Activated T-cell treated with anti-CD3 and anti-CD28 coated beads, Interleukin-2, amount 50 U/mL, for 4 hours (primary cell): ENCODE data around the gene NOX5. TPM values are rescaled to one million over a fixed set of nuclear protein-coding genes. Genes with fewer than 3 reads are reported as not detected.
A peak's percentile ranks its signal among the peaks of the same experiment; 100 is the strongest.

Source experiments
- ATAC-seq, 2 donors: fragments of 200-7000 bp; cut with Tn5 transposase; one replicate each; pipeline ENCODE4 v1.10.0; 2021
- DNase-seq: peaks from one replicate; pipeline ENCODE4 v3.0.0-alpha.2; 2020
- H3K27me3 Mint-ChIP-seq: one replicate; pipeline ENCODE4 v1.8.0; 2021; ENCODE audit warnings: low read depth, mixed read lengths
- H3K36me3 Mint-ChIP-seq: one replicate; pipeline ENCODE4 v1.8.0; 2022; ENCODE audit warnings: mixed read lengths; ENCODE audit not compliant: insufficient read depth
- H3K4me1 Mint-ChIP-seq: one replicate; pipeline ENCODE4 v1.8.0; 2021; ENCODE audit warnings: low read depth, mixed read lengths
- H3K4me3 Mint-ChIP-seq: one replicate; pipeline ENCODE4 v1.8.0; 2021; ENCODE audit warnings: mild to moderate bottlenecking, moderate library complexity, mixed read lengths
- H3K9me3 Mint-ChIP-seq: one replicate; pipeline ENCODE4 v1.8.0; 2021; ENCODE audit warnings: mixed read lengths
- total RNA-seq, 3 donors: library from RNA; stranded (reverse); gene quantifications; one replicate each; pipeline ENCODE4 v1.2.1, GENCODE V29; 2021

The NOX5 gene
- total RNA-seq, 3 donors from 2014 or later = not detected

DNA sequence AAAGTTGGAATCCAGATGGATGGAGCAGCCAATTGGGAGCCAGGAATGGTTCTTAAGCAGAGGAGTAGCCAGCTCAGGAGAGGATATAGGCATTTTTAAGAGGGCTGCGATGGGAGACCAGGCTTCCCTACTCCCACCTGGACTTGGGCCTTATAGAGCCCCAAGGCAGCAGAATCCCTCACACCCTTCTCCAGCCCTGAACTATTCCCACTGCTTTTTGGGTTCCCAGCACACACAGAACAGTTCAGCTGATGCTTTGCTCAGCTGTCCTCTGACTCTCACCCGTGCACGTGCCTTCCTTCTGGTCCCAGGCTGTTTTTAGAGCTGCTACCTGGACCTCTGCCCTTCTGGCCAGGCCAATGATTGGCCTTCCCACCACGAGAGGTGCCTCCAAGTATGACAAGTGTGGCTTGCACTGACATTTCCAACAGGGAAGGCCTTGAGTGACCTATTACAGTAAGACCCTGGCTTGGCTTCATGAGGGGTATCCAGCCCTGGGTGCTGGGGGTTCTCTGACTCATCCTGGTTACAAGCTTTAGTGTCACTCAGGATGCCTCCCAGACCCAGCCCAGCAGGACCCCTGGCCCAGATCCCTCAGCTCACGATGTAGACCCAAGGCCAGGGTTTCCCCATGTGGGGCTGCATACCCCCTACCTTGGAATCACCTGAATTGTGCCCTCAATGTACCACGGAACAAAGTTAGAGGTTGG, 25.2 kb downstream of the NOX5 start:
- Mint-ChIP-seq H3K4me1 (no peaks in the 10 kb centered on the region), H3K27me3 (peaks cover 16% of the 10 kb centered on the region), H3K4me3 (no peak overlapping the region), H3K9me3 (no peaks in the 10 kb centered on the region), H3K36me3 (no peaks in the 10 kb centered on the region)
- DNase-seq (no peak), ATAC-seq (no peak)

DNA sequence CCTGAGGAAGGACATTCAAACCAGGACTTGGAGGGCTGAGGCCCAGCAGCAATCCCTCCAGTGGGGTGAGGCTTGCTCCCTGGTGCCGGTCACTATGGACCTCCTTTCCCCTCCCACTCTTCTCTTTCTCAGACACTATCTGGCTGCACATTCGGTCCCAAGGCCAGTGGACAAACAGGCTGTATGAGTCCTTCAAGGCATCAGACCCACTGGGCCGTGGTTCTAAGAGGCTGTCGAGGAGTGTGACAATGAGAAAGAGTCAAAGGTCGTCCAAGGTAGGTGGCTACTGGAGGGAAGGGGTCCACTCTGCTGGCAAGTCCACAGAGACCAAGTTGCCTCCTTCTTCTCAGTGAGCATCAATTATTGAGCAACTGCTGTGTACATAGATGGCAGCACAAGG, 28.0 kb downstream of the NOX5 start:
- ATAC-seq = no peak
- no peaks in the 10 kb centered on the region for H3K4me1 Mint-ChIP-seq
- H3K9me3 Mint-ChIP-seq = no peaks in the 10 kb centered on the region
- no peaks in the 10 kb centered on the region for H3K36me3 Mint-ChIP-seq
- no peak overlapping the region for H3K4me3 Mint-ChIP-seq
- no peak for DNase-seq
- no peaks in the 10 kb centered on the region for H3K27me3 Mint-ChIP-seq

DNA sequence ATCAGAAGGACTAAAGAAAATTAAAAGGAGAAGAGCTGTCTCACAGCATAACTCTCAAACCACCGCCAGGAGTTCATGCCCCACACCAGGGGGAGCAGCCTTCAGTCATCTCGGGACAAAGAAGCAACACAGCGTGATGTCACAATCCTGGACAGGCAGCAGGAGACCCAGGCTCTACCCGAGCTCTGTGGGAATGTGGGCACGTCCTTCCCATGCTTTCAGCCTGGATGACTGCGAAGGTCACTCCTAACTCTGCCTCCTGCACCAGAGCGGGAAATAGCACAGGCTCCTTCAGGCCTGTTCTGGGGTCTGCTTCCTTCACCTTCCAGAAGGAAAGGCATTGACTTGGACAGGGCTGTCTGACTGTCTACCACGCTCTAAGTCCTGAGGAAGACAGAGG, 31.3 kb downstream of the NOX5 start:
- no peaks in the 10 kb centered on the region for H3K36me3 Mint-ChIP-seq
- no peaks in the 10 kb centered on the region for H3K27me3 Mint-ChIP-seq
- H3K9me3 Mint-ChIP-seq = no peaks in the 10 kb centered on the region
- no peak overlapping the region for H3K4me3 Mint-ChIP-seq
- ATAC-seq = no peak
- no peak for DNase-seq
- H3K4me1 Mint-ChIP-seq = no peaks in the 10 kb centered on the region

DNA sequence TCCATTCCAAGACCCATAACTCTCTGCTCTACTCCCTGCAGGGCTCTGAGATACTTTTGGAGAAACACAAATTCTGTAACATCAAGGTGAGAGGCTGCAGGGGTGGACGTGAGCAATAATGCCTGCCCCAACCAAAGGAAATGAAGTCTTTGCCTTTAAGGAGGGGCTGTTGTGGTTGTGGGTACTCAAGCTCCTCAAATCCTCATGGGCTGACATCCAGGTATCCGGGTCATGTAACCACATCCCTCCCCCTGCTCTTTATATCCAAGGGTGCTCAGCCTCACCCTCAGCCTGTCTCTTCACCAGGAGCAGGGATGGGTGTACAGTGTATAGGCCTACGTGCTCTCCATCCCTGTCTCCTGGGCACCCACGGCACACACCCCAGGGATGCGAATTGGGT, 32.3 kb downstream of the NOX5 start:
- Mint-ChIP-seq H3K4me3 (no peak overlapping the region), H3K36me3 (no peaks in the 10 kb centered on the region), H3K9me3 (no peaks in the 10 kb centered on the region), H3K4me1 (no peaks in the 10 kb centered on the region), H3K27me3 (no peaks in the 10 kb centered on the region)
- no peak for DNase-seq
- no peak for ATAC-seq

DNA sequence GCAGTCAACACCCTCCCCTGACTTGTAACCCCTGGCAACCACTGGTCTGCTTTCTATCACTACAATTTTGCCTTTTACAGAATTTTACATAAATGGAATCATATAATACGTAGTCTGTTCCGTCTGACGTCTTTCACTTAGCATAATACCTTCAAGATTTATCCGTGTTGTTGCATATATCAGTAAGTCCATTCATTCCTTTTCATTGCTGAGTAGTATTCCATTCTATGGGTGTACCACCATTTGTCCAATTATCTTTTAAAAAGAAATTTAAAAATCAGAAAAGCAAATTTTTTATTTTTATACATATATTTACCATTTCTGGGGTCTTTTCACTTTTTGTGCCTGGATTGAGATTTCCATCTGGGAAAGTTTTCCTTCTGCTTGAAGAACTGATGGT, 35.5 kb downstream of the NOX5 start:
- DNase-seq (no peak), ATAC-seq (no peak)
- H3K4me1 Mint-ChIP-seq = no peaks in the 10 kb centered on the region
- no peaks in the 10 kb centered on the region for H3K36me3 Mint-ChIP-seq
- H3K27me3 Mint-ChIP-seq = peaks cover 2% of the 10 kb centered on the region
- no peaks in the 10 kb centered on the region for H3K9me3 Mint-ChIP-seq
- H3K4me3 Mint-ChIP-seq = no peak overlapping the region

DNA sequence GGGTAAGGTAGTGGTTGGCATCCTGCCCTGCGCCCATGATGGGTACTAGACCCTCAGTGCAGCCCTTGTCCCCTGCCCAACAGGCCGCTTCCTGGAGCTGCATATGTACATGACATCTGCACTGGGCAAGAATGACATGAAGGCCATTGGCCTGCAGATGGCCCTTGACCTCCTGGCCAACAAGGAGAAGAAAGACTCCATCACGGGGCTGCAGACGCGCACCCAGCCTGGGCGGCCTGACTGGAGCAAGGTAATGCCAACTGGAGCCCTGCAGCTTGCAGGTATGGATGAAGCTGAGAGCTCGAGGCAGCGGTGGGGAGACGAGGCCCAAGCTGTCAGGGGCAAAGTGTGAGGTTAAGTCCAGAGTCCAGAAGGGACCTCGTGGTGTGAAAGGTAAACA, 40.8 kb downstream of the NOX5 start:
- ATAC-seq (no peak), DNase-seq (no peak)
- Mint-ChIP-seq H3K36me3 (no peaks in the 10 kb centered on the region), H3K4me1 (peaks cover 15% of the 10 kb centered on the region), H3K9me3 (no peaks in the 10 kb centered on the region), H3K4me3 (no peak overlapping the region), H3K27me3 (peaks cover 12% of the 10 kb centered on the region)

DNA sequence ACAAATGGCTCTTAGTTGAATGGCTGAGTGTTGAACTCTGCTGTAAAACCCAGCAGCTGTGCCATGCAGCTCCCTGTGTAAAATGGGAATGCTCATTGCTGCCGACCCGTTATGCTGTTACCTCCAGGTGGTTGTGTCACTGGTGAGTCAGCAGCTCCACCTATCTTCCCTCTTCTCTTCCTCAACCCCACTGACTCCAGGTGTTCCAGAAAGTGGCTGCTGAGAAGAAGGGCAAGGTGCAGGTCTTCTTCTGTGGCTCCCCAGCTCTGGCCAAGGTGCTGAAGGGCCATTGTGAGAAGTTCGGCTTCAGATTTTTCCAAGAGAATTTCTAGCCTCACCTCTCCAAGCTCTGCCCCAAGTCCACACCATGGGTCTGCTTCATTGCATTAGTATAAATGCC, 41.9 kb downstream of the NOX5 start:
- Mint-ChIP-seq H3K27me3 (peaks cover 12% of the 10 kb centered on the region), H3K36me3 (no peaks in the 10 kb centered on the region), H3K4me1 (peaks cover 24% of the 10 kb centered on the region), H3K9me3 (no peaks in the 10 kb centered on the region), H3K4me3 (no peak overlapping the region)
- no peak for DNase-seq
- ATAC-seq = no peak

DNA sequence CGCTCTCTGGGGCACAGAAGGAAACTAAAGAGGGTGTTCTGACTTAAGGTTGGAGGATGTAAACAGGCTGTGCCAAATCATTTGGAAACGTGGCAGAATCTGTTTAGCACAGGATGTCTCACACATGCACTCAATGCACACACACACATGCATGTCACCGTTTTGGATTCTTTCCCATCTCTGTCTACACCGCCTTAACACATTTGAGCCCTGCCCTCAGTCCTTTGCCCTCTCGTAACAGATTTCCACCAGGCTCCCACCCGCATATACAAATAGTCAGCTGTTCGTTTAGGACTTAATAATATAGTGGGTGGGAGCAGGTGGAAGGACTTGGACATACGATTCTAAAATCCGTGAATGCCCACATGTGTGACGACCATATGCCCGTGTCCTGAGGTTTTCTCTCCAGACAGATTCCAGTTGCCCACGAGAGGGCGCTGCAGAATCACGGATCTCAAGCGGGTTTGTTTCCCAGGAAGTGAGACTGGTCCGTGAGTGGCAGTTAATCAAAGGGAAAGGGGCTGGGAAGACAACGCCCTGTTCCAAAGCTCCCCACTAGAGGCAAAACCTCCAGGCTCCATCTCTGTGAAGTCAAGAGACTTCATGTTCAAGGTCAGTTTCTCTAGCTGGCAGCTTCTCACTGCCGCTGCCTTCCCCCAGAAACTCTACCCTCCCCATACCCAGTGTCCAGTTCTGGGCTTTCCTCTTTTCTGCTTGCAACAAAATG, 44.5 kb downstream of the NOX5 start:
- H3K9me3 Mint-ChIP-seq = no peaks in the 10 kb centered on the region
- H3K4me3 Mint-ChIP-seq = peak overlapping the region; percentile 31
- peaks cover 30% of the 10 kb centered on the region for H3K4me1 Mint-ChIP-seq
- no peaks in the 10 kb centered on the region for H3K36me3 Mint-ChIP-seq
- ATAC-seq (peak; percentile 51 to 54), DNase-seq (peak; percentile 70)
- peaks cover 10% of the 10 kb centered on the region for H3K27me3 Mint-ChIP-seq

DNA sequence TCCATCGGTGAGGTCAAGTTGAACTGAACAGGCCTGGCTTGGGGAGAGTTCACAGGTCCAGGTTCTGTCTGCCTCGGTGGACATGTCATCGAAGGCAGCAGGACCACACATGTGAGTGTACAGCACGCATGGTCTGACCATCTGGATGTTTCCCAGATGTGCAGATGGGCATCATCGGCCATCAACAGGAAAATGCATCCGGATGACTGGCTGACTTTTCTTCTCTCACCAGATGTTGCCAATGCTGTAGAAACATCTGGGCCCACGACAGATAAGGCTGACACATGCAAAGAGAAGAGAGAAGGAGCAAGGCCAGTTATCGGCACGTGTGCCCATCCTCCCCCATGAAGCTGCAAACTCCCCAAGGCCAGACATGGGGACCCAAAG, 45.1 kb downstream of the NOX5 start:
- Mint-ChIP-seq H3K9me3 (no peaks in the 10 kb centered on the region), H3K4me3 (no peak overlapping the region), H3K36me3 (no peaks in the 10 kb centered on the region), H3K27me3 (peaks cover 10% of the 10 kb centered on the region), H3K4me1 (peaks cover 30% of the 10 kb centered on the region)
- DNase-seq (no peak), ATAC-seq (no peak)

DNA sequence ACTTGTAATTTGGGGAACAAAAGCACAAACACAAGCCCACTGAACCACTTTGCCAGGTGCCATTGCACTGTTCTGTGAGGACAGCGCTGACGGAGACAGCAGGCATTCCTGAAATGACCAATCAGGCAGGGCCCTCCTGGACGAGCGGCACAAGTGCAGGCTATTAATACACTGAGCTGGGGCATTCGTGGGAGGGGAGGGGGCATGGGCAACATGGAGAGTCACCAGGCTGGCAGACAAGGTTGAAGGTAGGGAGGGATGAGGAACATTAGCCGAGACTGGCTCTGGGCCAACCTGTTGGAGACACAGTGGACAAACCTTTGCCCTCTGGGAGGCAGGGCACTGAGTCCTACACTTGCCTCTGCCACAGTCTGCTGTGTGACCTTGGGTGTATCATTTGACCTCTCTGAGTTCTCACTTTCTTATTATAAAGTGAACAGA, 45.6 kb downstream of the NOX5 start:
- H3K9me3 Mint-ChIP-seq = no peaks in the 10 kb centered on the region
- ATAC-seq (no peak), DNase-seq (no peak)
- H3K4me1 Mint-ChIP-seq = peaks cover 30% of the 10 kb centered on the region
- no peaks in the 10 kb centered on the region for H3K36me3 Mint-ChIP-seq
- H3K27me3 Mint-ChIP-seq = peaks cover 10% of the 10 kb centered on the region
- H3K4me3 Mint-ChIP-seq = no peak overlapping the region

DNA sequence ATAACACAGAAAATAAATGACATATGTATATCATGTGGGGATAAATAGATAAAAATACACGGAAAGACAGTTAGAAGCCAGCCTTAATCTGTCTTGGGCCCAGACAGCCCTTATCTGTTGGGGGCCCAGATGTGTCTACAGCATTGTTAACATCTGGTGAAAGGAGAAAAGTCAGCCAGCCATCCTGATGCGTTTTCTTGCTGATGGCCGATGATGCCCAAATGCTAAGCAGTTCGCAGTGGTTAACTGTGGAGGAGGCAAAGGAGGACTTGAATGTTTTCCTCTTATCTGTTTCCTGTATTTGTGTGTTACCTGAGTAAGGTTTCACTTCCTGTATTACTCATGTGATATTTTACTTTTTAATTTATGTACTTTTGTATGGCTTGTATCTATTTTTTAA, 46.2 kb downstream of the NOX5 start:
- Mint-ChIP-seq H3K4me1 (peaks cover 30% of the 10 kb centered on the region), H3K36me3 (no peaks in the 10 kb centered on the region), H3K4me3 (no peak overlapping the region), H3K27me3 (peaks cover 10% of the 10 kb centered on the region), H3K9me3 (no peaks in the 10 kb centered on the region)
- DNase-seq (no peak), ATAC-seq (peak; percentile 77 to 80)

DNA sequence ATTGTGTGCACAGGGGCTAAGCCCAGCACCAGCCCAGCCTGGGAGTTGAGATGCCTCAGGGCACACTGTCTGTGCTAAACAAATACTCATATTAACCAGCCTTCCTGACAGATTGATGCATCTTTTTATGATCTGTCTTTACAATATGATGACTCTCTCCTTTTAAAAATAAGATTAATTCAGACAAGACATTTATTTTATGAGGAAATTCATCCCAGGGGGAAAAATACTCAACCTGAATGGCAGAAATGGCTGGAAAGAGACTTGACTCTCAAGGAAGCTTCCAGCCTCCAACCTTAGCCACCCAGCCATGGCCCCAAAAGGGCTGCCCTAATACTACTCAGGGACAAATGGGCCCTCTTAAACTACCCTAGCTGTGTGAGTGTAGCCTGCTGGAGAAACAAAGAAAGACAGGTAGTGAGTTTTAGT, 46.9 kb downstream of the NOX5 start:
- no peaks in the 10 kb centered on the region for H3K9me3 Mint-ChIP-seq
- no peak for ATAC-seq
- H3K4me1 Mint-ChIP-seq = peaks cover 30% of the 10 kb centered on the region
- no peak for DNase-seq
- H3K27me3 Mint-ChIP-seq = peaks cover 8% of the 10 kb centered on the region
- H3K4me3 Mint-ChIP-seq = no peak overlapping the region
- H3K36me3 Mint-ChIP-seq = no peaks in the 10 kb centered on the region

DNA sequence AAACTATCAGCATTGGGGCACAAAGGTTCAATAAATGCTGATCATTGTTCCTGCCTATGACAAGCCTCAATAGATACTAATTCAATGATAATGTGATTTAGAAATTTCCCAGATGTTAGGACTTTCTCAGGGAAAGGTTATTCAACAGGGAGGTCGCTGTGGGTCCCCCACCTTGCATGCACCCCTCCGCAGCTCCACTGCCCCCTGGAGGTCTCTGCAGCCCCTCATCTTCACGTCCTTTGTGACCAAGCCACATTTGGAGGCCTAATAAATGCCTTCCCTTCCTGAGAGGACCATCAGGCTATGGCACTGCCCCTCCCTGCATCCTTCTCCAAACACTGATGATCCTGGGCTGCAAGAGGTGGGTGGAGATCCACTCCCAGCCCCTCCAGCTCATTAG, 50.2 kb downstream of the NOX5 start:
- Mint-ChIP-seq H3K9me3 (no peaks in the 10 kb centered on the region), H3K4me3 (no peak overlapping the region), H3K27me3 (peaks cover 5% of the 10 kb centered on the region), H3K4me1 (peaks cover 20% of the 10 kb centered on the region), H3K36me3 (no peaks in the 10 kb centered on the region)
- no peak for ATAC-seq
- no peak for DNase-seq

DNA sequence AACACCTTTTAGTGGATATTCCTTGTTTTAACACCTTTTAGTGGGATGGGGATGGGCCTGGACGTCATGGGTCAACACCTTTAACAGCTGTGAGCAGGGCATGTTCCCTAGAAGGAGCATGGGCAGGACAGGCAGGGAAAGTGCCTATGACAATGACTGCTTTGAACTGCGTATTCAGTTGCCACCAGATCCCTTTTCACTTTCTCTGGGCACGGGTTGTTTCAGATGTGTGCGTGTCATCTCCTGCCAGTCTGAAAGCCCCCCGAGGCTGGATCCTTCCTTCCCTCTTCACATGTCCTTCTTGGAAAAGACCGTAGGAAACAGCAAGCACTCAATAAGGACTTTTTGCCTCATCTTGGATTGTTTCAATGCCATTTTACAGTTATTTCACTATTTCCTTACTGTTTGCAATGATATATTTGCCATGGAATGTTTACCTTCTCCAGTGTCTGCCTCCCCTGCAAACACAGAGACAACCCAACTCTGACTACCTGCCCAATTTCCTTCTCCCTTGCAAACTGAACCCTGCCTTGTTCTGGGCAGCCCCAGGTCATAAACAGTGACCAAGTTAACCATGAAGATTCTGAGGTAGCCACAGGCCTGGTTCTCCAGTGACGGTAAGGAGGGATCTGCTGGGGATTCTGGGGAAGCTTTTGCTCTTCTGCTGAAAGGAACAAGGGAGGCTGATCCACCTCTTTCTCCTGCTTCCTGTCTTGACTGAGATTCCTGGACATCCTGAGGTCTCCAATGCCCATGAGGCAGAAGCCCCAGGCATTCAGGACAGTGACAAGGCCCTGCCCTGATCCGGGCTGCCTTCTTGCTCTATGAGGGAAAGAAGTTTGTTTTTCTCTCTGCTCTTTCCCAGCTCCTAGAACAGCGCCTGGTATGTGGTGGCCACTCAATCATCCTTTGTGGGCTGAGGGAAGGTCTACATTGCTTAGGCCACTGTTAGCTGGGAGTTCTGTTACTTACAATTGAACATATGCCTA, 51.8 kb downstream of the NOX5 start:
- peaks cover 4% of the 10 kb centered on the region for H3K9me3 Mint-ChIP-seq
- no peak for ATAC-seq
- no peak for DNase-seq
- H3K36me3 Mint-ChIP-seq = no peaks in the 10 kb centered on the region
- H3K4me3 Mint-ChIP-seq = no peak overlapping the region
- H3K27me3 Mint-ChIP-seq = peaks cover 10% of the 10 kb centered on the region
- H3K4me1 Mint-ChIP-seq = peaks cover 6% of the 10 kb centered on the region
